Breast epithelium (tissue), 4 donors: ENCODE data around the gene RBM22. TPM values are rescaled to one million over a fixed set of nuclear protein-coding genes. Genes with fewer than 3 reads are reported as not detected.

Experiments used
- DNase-seq, 2 donors: peaks; one replicate each; pipeline ENCODE4 v3.0.0-alpha.2; 2019; ENCODE audit warnings: low spot score in 2 of 2
- H3K27ac ChIP-seq, 2 donors: fragments of 200-600 bp; sonication (generic) in 1 of 2; one replicate each; pipeline ENCODE4 v1.5.1; 2016 to 2019; ENCODE audit warnings: mild to moderate bottlenecking in 1 of 2
- H3K27me3 ChIP-seq, 2 donors: fragments of 200-600 bp; sonication (generic) in 1 of 2; one replicate each; pipeline versions ENCODE4 v1.5.1 to v1.6.0; 2017 to 2019; ENCODE audit warnings: control low read depth in 1 of 2, mild to moderate bottlenecking in 1 of 2
- H3K36me3 ChIP-seq: fragments of 200-600 bp; one replicate; pipeline ENCODE4 v1.5.1; 2019
- H3K4me1 ChIP-seq, 2 donors: fragments of 200-600 bp; sonication (generic); one replicate each; pipeline ENCODE4 v1.5.1; 2016 to 2019; ENCODE audit warnings: control low read depth in 1 of 2
- H3K4me3 ChIP-seq, 3 donors: fragments of 200-600 bp; sonication (generic); 1 replicate in 2 of 3; 2 replicates in 1 of 3; pipeline ENCODE4 v1.5.1; 2016 to 2019; ENCODE audit warnings: mild to moderate bottlenecking in 3 of 3, moderate library complexity in 2 of 3
- H3K9me3 ChIP-seq, 2 donors: fragments of 200-600 bp; sonication (generic) in 1 of 2; one replicate each; pipeline ENCODE4 v1.5.1; 2016 to 2019; ENCODE audit warnings: control low read depth in 1 of 2
- CTCF ChIP-seq, 3 donors: fragments of 450-650 bp; IDR thresholded peaks; one replicate each; pipeline ENCODE4 v1.5.1; 2016 to 2017; ENCODE audit warnings: antibody characterized with exemption in 3 of 3, mild to moderate bottlenecking in 3 of 3, moderate library complexity in 3 of 3
- POLR2A ChIP-seq: fragments of 450-650 bp; IDR thresholded peaks from one replicate; pipeline ENCODE4 v1.6.1; 2016; ENCODE audit warnings: antibody characterized with exemption, mild to moderate bottlenecking, moderate library complexity
- POLR2AphosphoS5 ChIP-seq, 3 donors: sonication (generic); formaldehyde crosslinking; IDR thresholded peaks; one replicate each; pipeline ENCODE4 v1.6.1; 2017; ENCODE audit warnings: antibody characterized with exemption in 3 of 3
- intact Hi-C: fragments of 100-400 bp; cut with DNase I; formaldehyde crosslinking; loops from one replicate; pipeline ENCODE4 v1.15.1; 2023; ENCODE audit warnings: low total_unique reads
- total RNA-seq, 3 donors: library from RNA; depleted of rRNA; stranded (reverse); fragments of >200 nt; gene quantifications; one replicate each; pipeline ENCODE4 v1.1.0, GENCODE V29; 2016

RBM22 gene
- total RNA-seq, 3 donors from 2014 or later: 40.5 to 57.8 (median 44.9) TPM

- H3K27ac ChIP-seq: no peak overlapping the region
- H3K4me1 ChIP-seq: no peaks in the 10 kb centered on the region
- no peaks in the 10 kb centered on the region for H3K36me3 ChIP-seq
- no peaks in the 10 kb centered on the region for H3K27me3 ChIP-seq
- H3K4me3 ChIP-seq: no peak overlapping the region
- no peaks in the 10 kb centered on the region for H3K9me3 ChIP-seq
- no peak for TF ChIP-seq CTCF (IDR thresholded peaks at IDR 0.05)
- TF ChIP-seq POLR2A: no peak
- no peak for TF ChIP-seq POLR2AphosphoS5 (IDR thresholded peaks at IDR 0.05)
- DNase-seq: no peak
- intact Hi-C loops: no loop called here
These were observed 6.0 kb upstream of the RBM22 start for GRCh38 chr5:150706776-150707390.

- TF ChIP-seq CTCF (IDR thresholded peaks at IDR 0.05) (no peak), POLR2A (no peak), POLR2AphosphoS5 (IDR thresholded peaks at IDR 0.05) (no peak)
- Histone ChIP-seq H3K36me3 (no peaks in the 10 kb centered on the region), H3K9me3 (no peaks in the 10 kb centered on the region), H3K27ac (no peak overlapping the region), H3K4me1 (peaks cover 0 to 9% of the 10 kb centered on the region in 2 donors), H3K27me3 (no peaks in the 10 kb centered on the region), H3K4me3 (no peak overlapping the region)
- no peak for DNase-seq
- intact Hi-C loops: no loop called here
These were observed 2.9 kb upstream of the RBM22 start for GRCh38 chr5:150703762-150704161.

- Histone ChIP-seq H3K4me3 (peak overlapping the region; percentile 79 to 99 (median 98)), H3K27ac (peak overlapping the region; percentile 95 to 98), H3K36me3 (no peaks in the 10 kb centered on the region), H3K4me1 (peaks cover 0 to 9% of the 10 kb centered on the region in 2 donors), H3K9me3 (no peaks in the 10 kb centered on the region), H3K27me3 (no peaks in the 10 kb centered on the region)
- intact Hi-C loops: no loop called here
- TF ChIP-seq POLR2AphosphoS5 (IDR thresholded peaks at IDR 0.05) (no peak), CTCF (IDR thresholded peaks at IDR 0.05) (no peak), POLR2A (no peak)
- no peak for DNase-seq
These were observed 642 bp downstream of the RBM22 start for GRCh38 chr5:150700246-150700593.

GRCh38 chr5:150694612-150695011, 6.2 kb downstream of the RBM22 start:
- no peak overlapping the region for H3K4me3 ChIP-seq
- H3K4me1 ChIP-seq: peaks cover 0 to 4% of the 10 kb centered on the region in 2 donors
- DNase-seq: no peak
- H3K27me3 ChIP-seq: no peaks in the 10 kb centered on the region
- TF ChIP-seq POLR2A (no peak), POLR2AphosphoS5 (IDR thresholded peaks at IDR 0.05) (no peak), CTCF (IDR thresholded peaks at IDR 0.05) (no peak)
- peaks cover 24% of the 10 kb centered on the region for H3K36me3 ChIP-seq
- no peak overlapping the region for H3K27ac ChIP-seq
- intact Hi-C loops: loop anchor here (5.0 kb wide), 1 partner anchor 442 kb away; no protein-coding TSS in a partner anchor
- H3K9me3 ChIP-seq: no peaks in the 10 kb centered on the region

- TF ChIP-seq POLR2AphosphoS5 (IDR thresholded peaks at IDR 0.05) (no peak), CTCF (IDR thresholded peaks at IDR 0.05) (no peak), POLR2A (no peak)
- intact Hi-C loops: no loop called here
- H3K36me3 ChIP-seq: peaks cover 24% of the 10 kb centered on the region
- H3K27ac ChIP-seq: no peak overlapping the region
- no peaks in the 10 kb centered on the region for H3K9me3 ChIP-seq
- no peak overlapping the region for H3K4me3 ChIP-seq
- DNase-seq: no peak
- H3K27me3 ChIP-seq: no peaks in the 10 kb centered on the region
- no peaks in the 10 kb centered on the region for H3K4me1 ChIP-seq
These were observed 8.6 kb downstream of the RBM22 start for GRCh38 chr5:150692276-150692675.
